ENCODE data around the gene SSUH2. TPM values are rescaled to one million over a fixed set of nuclear protein-coding genes. Genes with fewer than 3 reads are reported as not detected.

SSUH2 gene
- total and polyA plus RNA-seq, 2 of the 13 experiments (the other 11 are each of a cell fraction or from before 2014, with no cell fraction given) = 38.1 to 136 TPM

- TF ChIP-seq HNF1A (IDR thresholded peaks at IDR 0.05; ENCODE audit: low read depth) (peak; percentile 80), HNF1A (CRISPR knock-in tag; IDR thresholded peaks at IDR 0.05; ENCODE audit: borderline replicate concordance) (peak; percentile 87; the same call in 1 of the 2 replicates), MZF1 (CRISPR knock-in tag; IDR thresholded peaks at IDR 0.05; ENCODE audit: borderline replicate concordance) (no peak), EHMT2 (IDR thresholded peaks at IDR 0.05; ENCODE audit: borderline replicate concordance, low read depth, low read length) (no peak; the same call in 1 of the 2 replicates), ZNF225 (CRISPR knock-in tag; IDR thresholded peaks at IDR 0.05) (no peak), ZNF235 (CRISPR knock-in tag; IDR thresholded peaks at IDR 0.05; ENCODE audit: borderline replicate concordance) (no peak), HOXA3 (CRISPR knock-in tag; IDR thresholded peaks at IDR 0.05) (peak; percentile 35; the same call in 1 of the 2 replicates), JUN (CRISPR knock-in tag; IDR thresholded peaks at IDR 0.05) (no peak), ESRRA (CRISPR knock-in tag; IDR thresholded peaks at IDR 0.05; ENCODE audit: low read depth) (no peak), EP300 (IDR thresholded peaks at IDR 0.05; ENCODE audit: low read depth in 2 of 2, low read length in 2 of 2) (peak in 1 of 2 experiments; percentile 48; a peak in 1 of 4 replicates), EP300 (CRISPR knock-in tag; IDR thresholded peaks at IDR 0.05; ENCODE audit: borderline replicate concordance) (no peak), RFXAP (CRISPR knock-in tag; IDR thresholded peaks at IDR 0.05; ENCODE audit: borderline replicate concordance) (0 out of 2 replicates have a peak, but pooled peaks have one; percentile 34), NR2F2 (IDR thresholded peaks at IDR 0.05; ENCODE audit: borderline replicate concordance, low read depth) (no peak), SOX6 (IDR thresholded peaks at IDR 0.05) (no peak), SOX6 (CRISPR knock-in tag; IDR thresholded peaks at IDR 0.05) (peak; percentile 26), ZFP1 (CRISPR knock-in tag; IDR thresholded peaks at IDR 0.05) (no peak), NFYC (CRISPR knock-in tag; IDR thresholded peaks at IDR 0.05) (no peak), THAP11 (CRISPR knock-in tag; IDR thresholded peaks at IDR 0.05) (peak; percentile 34; the same call in 1 of the 2 replicates)
- TF ChIP-seq, protein P1, sequence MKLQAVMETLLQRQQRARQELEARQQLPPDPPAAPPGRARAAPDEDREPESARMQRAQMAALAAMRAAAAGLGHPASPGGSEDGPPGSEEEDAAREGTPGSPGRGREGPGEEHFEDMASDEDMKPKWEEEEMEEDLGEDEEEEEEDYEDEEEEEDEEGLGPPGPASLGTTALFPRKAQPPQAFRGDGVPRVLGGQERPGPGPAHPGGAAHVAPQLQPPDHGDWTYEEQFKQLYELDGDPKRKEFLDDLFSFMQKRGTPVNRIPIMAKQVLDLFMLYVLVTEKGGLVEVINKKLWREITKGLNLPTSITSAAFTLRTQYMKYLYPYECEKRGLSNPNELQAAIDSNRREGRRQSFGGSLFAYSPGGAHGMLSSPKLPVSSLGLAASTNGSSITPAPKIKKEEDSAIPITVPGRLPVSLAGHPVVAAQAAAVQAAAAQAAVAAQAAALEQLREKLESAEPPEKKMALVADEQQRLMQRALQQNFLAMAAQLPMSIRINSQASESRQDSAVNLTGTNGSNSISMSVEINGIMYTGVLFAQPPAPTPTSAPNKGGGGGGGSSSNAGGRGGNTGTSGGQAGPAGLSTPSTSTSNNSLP (IDR thresholded peaks at IDR 0.05; ENCODE audit: low read depth, low read length) = peak; percentile 95
- TF ChIP-seq, protein P2, sequence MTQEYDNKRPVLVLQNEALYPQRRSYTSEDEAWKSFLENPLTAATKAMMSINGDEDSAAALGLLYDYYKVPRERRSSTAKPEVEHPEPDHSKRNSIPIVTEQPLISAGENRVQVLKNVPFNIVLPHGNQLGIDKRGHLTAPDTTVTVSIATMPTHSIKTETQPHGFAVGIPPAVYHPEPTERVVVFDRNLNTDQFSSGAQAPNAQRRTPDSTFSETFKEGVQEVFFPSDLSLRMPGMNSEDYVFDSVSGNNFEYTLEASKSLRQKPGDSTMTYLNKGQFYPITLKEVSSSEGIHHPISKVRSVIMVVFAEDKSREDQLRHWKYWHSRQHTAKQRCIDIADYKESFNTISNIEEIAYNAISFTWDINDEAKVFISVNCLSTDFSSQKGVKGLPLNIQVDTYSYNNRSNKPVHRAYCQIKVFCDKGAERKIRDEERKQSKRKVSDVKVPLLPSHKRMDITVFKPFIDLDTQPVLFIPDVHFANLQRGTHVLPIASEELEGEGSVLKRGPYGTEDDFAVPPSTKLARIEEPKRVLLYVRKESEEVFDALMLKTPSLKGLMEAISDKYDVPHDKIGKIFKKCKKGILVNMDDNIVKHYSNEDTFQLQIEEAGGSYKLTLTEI (CRISPR knock-in tag; conservative IDR thresholded peaks at IDR 0.05) = no peak
Observed at GRCh38 chr3:8663177-8664061, 18.8 kb upstream of the SSUH2 start (continued).

Data from HepG2 (cell line).